Skeletal muscle cell (primary cell): Measurements from ENCODE around the gene CYP26A1.

ENCODE experiments used
- DNase-seq: peaks from one replicate; pipeline ENCODE4 v3.0.0-alpha.2; 2010; ENCODE audit warnings: low read depth
- H3K4me3 ChIP-seq: 2 replicates; pipeline ENCODE4 v1.5.1; 2011; ENCODE audit warnings: low read depth, mild to moderate bottlenecking, control low read depth, low read length, moderate library complexity

Gene CYP26A1

GRCh38 chr10:93073539-93074146 is at the start of gene CYP26A1:
CYP26A1 (plus strand) TSS chr10:93073893; CDS start chr10:93073935, 42 bp downstream.
- H3K4me3 ChIP-seq = peak within 1 kb of the TSS; percentile 21
- DNase-seq = no peak

GRCh38 chr10:93026072-93026471 is 47.6 kb upstream of the CYP26A1 start:
- no peak overlapping the region for H3K4me3 ChIP-seq
- DNase-seq = no peak

- DNase-seq = no peak
- H3K4me3 ChIP-seq = no peak overlapping the region
These were observed 46.2 kb upstream of the CYP26A1 start for GRCh38 chr10:93027508-93027907.

GRCh38 chr10:93028883-93029282 is 44.8 kb upstream of the CYP26A1 start:
- H3K4me3 ChIP-seq = no peak overlapping the region
- DNase-seq = peak; percentile 18

GRCh38 chr10:93030409-93030808 is 43.3 kb upstream of the CYP26A1 start:
- peak; percentile 24 for DNase-seq
- no peak overlapping the region for H3K4me3 ChIP-seq

GRCh38 chr10:93032105-93032808 is 41.4 kb upstream of the CYP26A1 start:
- DNase-seq = no peak
- no peak overlapping the region for H3K4me3 ChIP-seq

- DNase-seq = no peak
- H3K4me3 ChIP-seq = no peak overlapping the region
These were observed 40.9 kb upstream of the CYP26A1 start for GRCh38 chr10:93032809-93033137.

GRCh38 chr10:93034426-93034825 is 39.3 kb upstream of the CYP26A1 start:
- H3K4me3 ChIP-seq = no peak overlapping the region
- no peak for DNase-seq

GRCh38 chr10:93039110-93039509 is 34.6 kb upstream of the CYP26A1 start:
- peak; percentile 37 for DNase-seq

GRCh38 chr10:93039721-93040120 is 34.0 kb upstream of the CYP26A1 start:
- H3K4me3 ChIP-seq = no peak overlapping the region
- no peak for DNase-seq

More at GRCh38 chr10:93039110-93039509, 34.6 kb upstream of the CYP26A1 start:
- H3K4me3 ChIP-seq = no peak overlapping the region

GRCh38 chr10:93054486-93054885 is 19.2 kb upstream of the CYP26A1 start:
- DNase-seq = no peak
- H3K4me3 ChIP-seq = no peak overlapping the region

GRCh38 chr10:93058139-93058538 is 15.6 kb upstream of the CYP26A1 start:
- no peak for DNase-seq
- H3K4me3 ChIP-seq = no peak overlapping the region

- no peak within 1 kb of the TSS for H3K4me3 ChIP-seq
- DNase-seq = no peak
These were observed 13.5 kb upstream of the CYP26A1 start, which contains the start of gene CYP26C1 for GRCh38 chr10:93059975-93060886. CYP26C1 (plus strand) TSS chr10:93060798; CDS start chr10:93061264, 466 bp downstream.

- no peak overlapping the region for H3K4me3 ChIP-seq
- DNase-seq = no peak
These were observed 12.7 kb upstream of the CYP26A1 start for GRCh38 chr10:93060887-93061593.

GRCh38 chr10:93061594-93062513 is 11.8 kb upstream of the CYP26A1 start:
- DNase-seq = no peak
- H3K4me3 ChIP-seq = peak overlapping the region; percentile 31

- H3K4me3 ChIP-seq = peak overlapping the region; percentile 31
- DNase-seq = no peak
These were observed 11.1 kb upstream of the CYP26A1 start for GRCh38 chr10:93062514-93063143.

GRCh38 chr10:93063144-93063976 is 10.3 kb upstream of the CYP26A1 start:
- DNase-seq = no peak
- peak overlapping the region; percentile 31 for H3K4me3 ChIP-seq
